NCI-H748 (cell line): ENCODE data around the gene HUS1.
"Not testable (repeated sequence)": the region's sequence is repeated elsewhere in the genome, so short reads cannot be mapped to it uniquely, and the experiment has no call there.

Experiments
- DNase-seq: peaks from one replicate; lab custom pipeline; 2025; ENCODE audit not compliant: unreplicated experiment; lab: John Stamatoyannopoulos, UW

HUS1 gene

GRCh38 chr7:47979145-47979831 lies at the start of gene HUS1:
Gene HUS1, minus strand, starts transcription at chr7:47979615. Its CDS starts 96 bp downstream, at chr7:47979519.
- DNase-seq, result peak; percentile 96

GRCh38 chr7:48028938-48029337 lies 49.5 kb upstream of the HUS1 start, which contains the start of gene SUN3:
Gene SUN3, minus strand, starts transcription at chr7:48029107. Its CDS starts 169 bp downstream, at chr7:48028938.
- DNase-seq, result peak; percentile 44

GRCh38 chr7:48025624-48026023 lies 46.2 kb upstream of the HUS1 start:
- no peak for DNase-seq

- DNase-seq, result no peak
Observed at GRCh38 chr7:48017674-48018073, 38.3 kb upstream of the HUS1 start.

- DNase-seq, result no peak
Observed at GRCh38 chr7:48016641-48017040, 37.2 kb upstream of the HUS1 start.

GRCh38 chr7:48011951-48012350 lies 32.5 kb upstream of the HUS1 start:
- DNase-seq, result no peak

GRCh38 chr7:48011323-48011722 lies 31.9 kb upstream of the HUS1 start:
- DNase-seq, result no peak

GRCh38 chr7:48009954-48010353 lies 30.5 kb upstream of the HUS1 start:
- no peak for DNase-seq

GRCh38 chr7:48009257-48009656 lies 29.8 kb upstream of the HUS1 start:
- DNase-seq, result no peak

- no peak for DNase-seq
Observed at GRCh38 chr7:48006866-48007265, 27.5 kb upstream of the HUS1 start.

- DNase-seq, result no peak
Observed at GRCh38 chr7:48004638-48005037, 25.2 kb upstream of the HUS1 start.

- DNase-seq, result peak; percentile 50
Observed at GRCh38 chr7:48004032-48004431, 24.6 kb upstream of the HUS1 start.

- not testable (repeated sequence) for DNase-seq
Observed at GRCh38 chr7:48000164-48000563, 20.7 kb upstream of the HUS1 start.

- DNase-seq, result no peak
Observed at GRCh38 chr7:47999413-47999812, 20.0 kb upstream of the HUS1 start.

- no peak for DNase-seq
Observed at GRCh38 chr7:47992446-47992845, 13.0 kb upstream of the HUS1 start.

- DNase-seq, result peak; percentile 70
Observed at GRCh38 chr7:47991741-47992311, 12.4 kb upstream of the HUS1 start.

GRCh38 chr7:47991270-47991669 lies 11.9 kb upstream of the HUS1 start:
- DNase-seq, result no peak

- DNase-seq, result no peak
Observed at GRCh38 chr7:47990592-47990991, 11.2 kb upstream of the HUS1 start.

GRCh38 chr7:47989607-47990400 lies 10.4 kb upstream of the HUS1 start:
- DNase-seq, result peak; percentile 57

GRCh38 chr7:47988496-47989386 lies 9.3 kb upstream of the HUS1 start:
- DNase-seq, result no peak

- DNase-seq, result peak; percentile 12
Observed at GRCh38 chr7:47982610-47983009, 3.2 kb upstream of the HUS1 start.
